ENCODE measurements around the gene FGFR2.

The FGFR2 gene

DNA sequence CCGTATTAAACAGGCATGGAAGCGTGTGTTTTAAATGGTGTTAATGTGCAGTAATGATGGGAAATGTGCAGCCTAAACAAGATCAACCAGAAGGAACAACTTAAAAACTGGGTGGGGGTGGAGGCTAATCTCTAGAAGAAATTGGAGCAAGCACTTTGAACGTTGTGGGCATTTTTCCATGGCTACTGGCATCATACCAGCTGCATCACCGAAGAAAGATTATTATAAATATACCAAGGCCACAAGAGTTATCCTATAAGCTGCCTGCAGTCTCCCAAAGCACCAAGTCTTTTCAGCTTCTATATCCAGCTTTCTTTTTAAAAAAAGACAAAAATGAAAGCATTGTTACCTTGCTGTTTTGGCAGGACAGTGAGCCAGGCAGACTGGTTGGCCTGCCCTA is 79.9 kb downstream of the FGFR2 start:
- TF ChIP-seq NFIC (IDR thresholded peaks at IDR 0.05), result no peak
- no peak for TF ChIP-seq TEAD4 (IDR thresholded peaks at IDR 0.05)
- TF ChIP-seq FOXM1 (IDR thresholded peaks at IDR 0.05; ENCODE audit: borderline replicate concordance, low read depth), result no peak
- TF ChIP-seq TAF1 (IDR thresholded peaks at IDR 0.05; ENCODE audit: low read depth), result no peak
- no peak for TF ChIP-seq CREB1 (IDR thresholded peaks at IDR 0.05; ENCODE audit: low read depth)
- no peak for TF ChIP-seq YY1 (IDR thresholded peaks at IDR 0.05; ENCODE audit: low read depth)
- TF ChIP-seq, protein P1, sequence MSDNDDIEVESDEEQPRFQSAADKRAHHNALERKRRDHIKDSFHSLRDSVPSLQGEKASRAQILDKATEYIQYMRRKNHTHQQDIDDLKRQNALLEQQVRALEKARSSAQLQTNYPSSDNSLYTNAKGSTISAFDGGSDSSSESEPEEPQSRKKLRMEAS (IDR thresholded peaks at IDR 0.05), result no peak
- no peak for TF ChIP-seq ZBTB7A (IDR thresholded peaks at IDR 0.05; ENCODE audit: low read depth)
- no peak for TF ChIP-seq EGR1 (IDR thresholded peaks at IDR 0.05)
- TF ChIP-seq, protein P2, sequence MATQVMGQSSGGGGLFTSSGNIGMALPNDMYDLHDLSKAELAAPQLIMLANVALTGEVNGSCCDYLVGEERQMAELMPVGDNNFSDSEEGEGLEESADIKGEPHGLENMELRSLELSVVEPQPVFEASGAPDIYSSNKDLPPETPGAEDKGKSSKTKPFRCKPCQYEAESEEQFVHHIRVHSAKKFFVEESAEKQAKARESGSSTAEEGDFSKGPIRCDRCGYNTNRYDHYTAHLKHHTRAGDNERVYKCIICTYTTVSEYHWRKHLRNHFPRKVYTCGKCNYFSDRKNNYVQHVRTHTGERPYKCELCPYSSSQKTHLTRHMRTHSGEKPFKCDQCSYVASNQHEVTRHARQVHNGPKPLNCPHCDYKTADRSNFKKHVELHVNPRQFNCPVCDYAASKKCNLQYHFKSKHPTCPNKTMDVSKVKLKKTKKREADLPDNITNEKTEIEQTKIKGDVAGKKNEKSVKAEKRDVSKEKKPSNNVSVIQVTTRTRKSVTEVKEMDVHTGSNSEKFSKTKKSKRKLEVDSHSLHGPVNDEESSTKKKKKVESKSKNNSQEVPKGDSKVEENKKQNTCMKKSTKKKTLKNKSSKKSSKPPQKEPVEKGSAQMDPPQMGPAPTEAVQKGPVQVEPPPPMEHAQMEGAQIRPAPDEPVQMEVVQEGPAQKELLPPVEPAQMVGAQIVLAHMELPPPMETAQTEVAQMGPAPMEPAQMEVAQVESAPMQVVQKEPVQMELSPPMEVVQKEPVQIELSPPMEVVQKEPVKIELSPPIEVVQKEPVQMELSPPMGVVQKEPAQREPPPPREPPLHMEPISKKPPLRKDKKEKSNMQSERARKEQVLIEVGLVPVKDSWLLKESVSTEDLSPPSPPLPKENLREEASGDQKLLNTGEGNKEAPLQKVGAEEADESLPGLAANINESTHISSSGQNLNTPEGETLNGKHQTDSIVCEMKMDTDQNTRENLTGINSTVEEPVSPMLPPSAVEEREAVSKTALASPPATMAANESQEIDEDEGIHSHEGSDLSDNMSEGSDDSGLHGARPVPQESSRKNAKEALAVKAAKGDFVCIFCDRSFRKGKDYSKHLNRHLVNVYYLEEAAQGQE (IDR thresholded peaks at IDR 0.05; ENCODE audit: low read depth), result no peak
- no peak for TF ChIP-seq EP300 (IDR thresholded peaks at IDR 0.05; ENCODE audit: borderline replicate concordance)
- TF ChIP-seq, protein P3, sequence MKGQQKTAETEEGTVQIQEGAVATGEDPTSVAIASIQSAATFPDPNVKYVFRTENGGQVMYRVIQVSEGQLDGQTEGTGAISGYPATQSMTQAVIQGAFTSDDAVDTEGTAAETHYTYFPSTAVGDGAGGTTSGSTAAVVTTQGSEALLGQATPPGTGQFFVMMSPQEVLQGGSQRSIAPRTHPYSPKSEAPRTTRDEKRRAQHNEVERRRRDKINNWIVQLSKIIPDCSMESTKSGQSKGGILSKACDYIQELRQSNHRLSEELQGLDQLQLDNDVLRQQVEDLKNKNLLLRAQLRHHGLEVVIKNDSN (IDR thresholded peaks at IDR 0.05), result no peak

DNA sequence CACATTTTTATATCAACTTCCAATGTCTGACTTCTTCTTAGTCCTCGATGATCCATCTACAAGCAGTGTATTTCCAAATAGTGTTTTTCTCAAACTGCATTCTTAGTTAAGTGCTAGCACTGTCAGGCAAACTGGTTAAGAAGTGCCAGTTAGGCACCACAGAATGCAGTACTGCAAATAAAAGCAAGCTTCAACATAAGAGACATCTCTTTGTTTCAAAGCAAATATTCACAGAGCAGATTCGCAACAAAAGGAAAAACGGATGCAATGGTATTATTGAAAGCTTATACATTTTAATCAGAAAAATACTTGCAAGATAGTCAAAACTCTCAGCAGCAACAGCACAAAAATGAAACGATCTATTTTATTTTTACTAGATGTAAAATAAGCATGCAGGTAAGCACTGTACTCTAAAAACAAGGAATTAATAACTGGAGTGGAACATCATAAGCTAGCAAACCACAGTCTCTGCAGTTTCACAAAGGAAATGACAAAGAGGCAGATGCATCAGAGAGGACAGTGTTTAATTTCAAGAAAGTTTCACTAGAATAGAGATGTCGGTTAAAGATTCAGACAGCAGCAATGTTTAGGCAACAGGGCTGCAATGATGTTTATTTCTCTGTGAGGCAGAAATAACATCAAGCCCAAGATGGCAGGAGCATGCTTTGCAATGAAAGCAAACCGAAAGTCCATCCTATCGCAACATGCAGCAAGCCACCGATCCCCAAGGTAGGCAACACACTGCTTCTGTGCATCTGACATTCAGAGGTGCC is 82.0 kb downstream of the FGFR2 start:
- TF ChIP-seq EP300 (IDR thresholded peaks at IDR 0.05; ENCODE audit: borderline replicate concordance) (no peak), RAD21 (IDR thresholded peaks at IDR 0.05; ENCODE audit: low read depth) (no peak), TEAD4 (IDR thresholded peaks at IDR 0.05) (no peak), CREB1 (IDR thresholded peaks at IDR 0.05; ENCODE audit: low read depth) (no peak), CEBPB (IDR thresholded peaks at IDR 0.05) (no peak), YY1 (IDR thresholded peaks at IDR 0.05; ENCODE audit: low read depth) (no peak), NFIC (IDR thresholded peaks at IDR 0.05) (no peak), ZBTB7A (IDR thresholded peaks at IDR 0.05; ENCODE audit: low read depth) (no peak), TAF1 (IDR thresholded peaks at IDR 0.05; ENCODE audit: low read depth) (no peak), FOXM1 (IDR thresholded peaks at IDR 0.05; ENCODE audit: borderline replicate concordance, low read depth) (no peak)
- TF ChIP-seq, protein P1 (IDR thresholded peaks at IDR 0.05), result no peak

DNA sequence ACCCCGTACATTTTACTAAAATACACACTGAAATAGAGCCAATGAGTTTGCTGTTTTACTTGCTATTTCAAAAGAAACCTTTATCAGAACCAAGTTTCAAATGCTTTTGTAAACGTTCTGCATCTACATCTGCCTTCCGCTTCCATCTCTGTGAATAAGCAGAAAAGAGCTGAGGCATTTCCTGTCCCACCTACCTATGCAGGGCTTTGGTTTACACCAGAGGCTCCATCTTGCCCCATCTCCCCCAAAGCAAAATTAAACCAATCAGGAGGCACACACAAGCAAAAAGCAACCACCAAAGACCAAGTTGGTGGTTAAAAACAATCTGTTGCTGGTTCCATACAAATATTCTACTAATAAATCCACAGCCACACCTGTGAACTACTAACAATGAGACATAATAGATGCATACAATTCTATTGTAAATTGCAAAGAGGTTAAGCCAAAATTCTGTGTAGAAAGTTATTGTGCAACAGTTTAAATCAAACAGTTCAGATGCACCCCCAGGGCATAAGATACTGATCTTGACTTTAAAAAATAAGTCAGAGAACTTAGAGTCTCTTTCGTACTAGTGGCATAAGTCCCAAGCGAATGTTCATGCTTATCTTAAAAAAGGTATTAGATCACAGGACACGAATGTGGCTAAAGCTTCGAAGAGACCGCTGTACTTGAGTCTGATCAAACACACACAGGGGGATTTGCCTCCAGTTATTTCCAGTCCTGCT is 83.9 kb downstream of the FGFR2 start:
- no peak for TF ChIP-seq YY1 (IDR thresholded peaks at IDR 0.05; ENCODE audit: low read depth)

DNA sequence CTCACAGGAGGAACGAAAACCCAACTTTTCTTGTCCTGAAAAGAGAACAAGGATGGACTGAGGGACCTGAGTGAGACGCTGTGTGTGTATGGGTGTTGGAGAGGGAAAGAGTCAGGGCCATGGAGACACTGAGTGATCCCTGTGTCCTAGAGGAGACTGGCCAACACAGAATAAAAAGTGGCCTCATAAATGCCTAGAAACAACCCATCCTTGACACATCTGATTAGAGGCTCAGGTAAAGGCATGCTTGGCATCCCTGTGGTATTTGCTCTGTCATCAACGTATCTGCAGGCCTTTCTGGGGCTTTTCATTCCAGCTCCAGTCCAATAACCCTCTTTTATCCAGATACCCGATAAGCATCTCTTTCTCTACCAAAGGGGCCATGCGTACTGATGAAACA is 86.3 kb downstream of the FGFR2 start:
- TF ChIP-seq CREB1 (IDR thresholded peaks at IDR 0.05; ENCODE audit: low read depth) (no peak), TAF1 (IDR thresholded peaks at IDR 0.05; ENCODE audit: low read depth) (no peak), ZBTB7A (IDR thresholded peaks at IDR 0.05; ENCODE audit: low read depth) (no peak), TEAD4 (IDR thresholded peaks at IDR 0.05) (peak; percentile 99), NFIC (IDR thresholded peaks at IDR 0.05) (peak; percentile 82), RAD21 (IDR thresholded peaks at IDR 0.05; ENCODE audit: low read depth) (peak; percentile 25; the same call in 1 of the 2 replicates), YY1 (IDR thresholded peaks at IDR 0.05; ENCODE audit: low read depth) (no peak), EP300 (IDR thresholded peaks at IDR 0.05; ENCODE audit: borderline replicate concordance) (peak; percentile 93), CEBPB (IDR thresholded peaks at IDR 0.05) (peak; percentile 14; the same call in 1 of the 2 replicates), EGR1 (IDR thresholded peaks at IDR 0.05) (no peak), TCF12 (IDR thresholded peaks at IDR 0.05; ENCODE audit: low read depth) (peak; percentile 93), FOXM1 (IDR thresholded peaks at IDR 0.05; ENCODE audit: borderline replicate concordance, low read depth) (peak; percentile 73; the same call in 1 of the 2 replicates)
- TF ChIP-seq, protein P2 (IDR thresholded peaks at IDR 0.05; ENCODE audit: low read depth), result no peak
- TF ChIP-seq, protein P3 (IDR thresholded peaks at IDR 0.05), result no peak
- TF ChIP-seq, protein P1 (IDR thresholded peaks at IDR 0.05), result no peak

DNA sequence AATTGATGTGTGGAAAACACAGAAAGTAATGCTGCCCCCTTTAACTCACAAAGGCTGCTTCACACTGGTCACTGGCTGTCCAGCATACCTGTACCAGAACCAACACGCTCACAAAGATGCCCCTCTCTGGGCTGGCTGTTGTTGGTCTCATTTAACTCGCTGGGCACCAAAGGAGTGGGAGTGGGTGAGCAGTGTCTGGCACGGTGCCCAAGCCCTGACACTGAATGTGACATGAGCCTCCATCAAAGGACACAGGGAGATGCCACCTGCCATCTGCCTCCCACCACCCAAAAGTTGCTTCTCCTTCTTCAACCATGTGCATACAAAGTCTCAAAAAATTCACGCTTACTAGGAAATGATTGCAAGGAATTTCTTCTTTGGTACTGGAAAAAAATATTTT is 86.8 kb downstream of the FGFR2 start:
- TF ChIP-seq EGR1 (IDR thresholded peaks at IDR 0.05) (no peak), NFIC (IDR thresholded peaks at IDR 0.05) (0 out of 2 replicates have a peak, but pooled peaks have one; percentile 11)

Data from Ishikawa (cell line).